G401.6 (cell line): ENCODE results near the gene HDAC4.

Experiments used
- FAIRE-seq: peaks from 2 replicates; lab custom pipeline; 2012; peaks lifted over from hg19 to GRCh38; lab: Jason Lieb, UNC

HDAC4 gene

GRCh38 chr2:239425631-239426030 lies 24.8 kb upstream of the HDAC4 start:
- no peak for FAIRE-seq

GRCh38 chr2:239424337-239425045 lies 23.7 kb upstream of the HDAC4 start:
- no peak for FAIRE-seq

DNA sequence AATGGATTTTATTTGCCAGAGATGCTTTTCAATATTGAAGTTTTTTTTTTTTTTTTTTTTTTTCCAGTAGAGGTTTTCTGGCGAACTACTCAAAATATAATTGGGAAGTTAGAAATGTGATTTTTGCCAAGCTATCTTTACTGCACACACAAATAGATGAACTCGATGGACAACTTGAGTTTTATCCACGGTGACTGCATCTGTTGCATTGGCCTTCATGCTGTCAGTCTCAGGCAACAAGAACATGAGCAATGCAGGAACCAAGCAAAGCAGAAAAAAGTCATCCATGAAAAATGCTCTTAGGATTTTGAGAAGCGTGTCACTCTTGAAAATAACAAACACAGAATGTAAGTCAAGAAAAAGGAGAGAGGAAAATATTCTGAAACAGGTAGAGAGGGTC lies 22.7 kb upstream of the HDAC4 start:
- FAIRE-seq: no peak

DNA sequence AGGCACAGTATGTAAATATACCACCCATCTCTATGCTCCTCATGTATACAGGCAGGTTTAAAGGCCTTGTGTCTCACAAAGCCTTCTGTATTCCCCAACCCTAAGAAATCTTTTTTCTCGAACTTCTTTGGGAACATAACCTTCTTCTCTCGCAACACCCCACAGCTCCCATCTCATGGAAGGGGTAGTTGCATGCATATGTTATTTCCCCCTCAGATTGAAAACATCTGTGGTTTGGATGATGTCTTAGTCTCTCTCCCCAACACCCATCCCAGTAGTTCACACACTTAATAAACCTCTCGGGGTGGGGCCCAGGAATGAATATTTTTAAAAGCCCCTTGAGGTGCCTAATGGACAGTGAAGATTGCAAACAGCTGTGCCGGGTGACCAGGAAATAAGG lies 21.0 kb upstream of the HDAC4 start:
- FAIRE-seq: no peak

DNA sequence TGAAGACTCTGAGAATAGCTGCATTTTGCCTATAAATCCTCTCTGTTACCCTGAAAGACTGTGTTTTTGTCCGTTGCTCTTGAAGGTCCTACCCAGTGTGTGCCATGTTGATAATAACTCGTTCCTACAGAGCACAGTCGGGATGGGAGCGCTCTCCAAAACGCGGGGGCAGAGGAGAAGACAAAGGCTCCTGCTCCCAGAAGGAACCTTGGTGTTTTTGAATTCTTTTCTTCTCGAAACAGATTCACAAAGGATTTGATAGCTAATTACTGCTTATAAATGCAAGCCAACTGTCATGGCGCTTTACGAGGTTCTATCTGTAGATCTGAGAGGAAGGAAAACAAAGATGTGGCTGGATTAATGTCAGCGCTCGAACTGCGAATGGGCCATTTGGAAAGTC lies 19.3 kb upstream of the HDAC4 start:
- no peak for FAIRE-seq

- FAIRE-seq: no peak
These were observed 18.1 kb upstream of the HDAC4 start for GRCh38 chr2:239418918-239419317.

- FAIRE-seq: no peak
These were observed 12.2 kb upstream of the HDAC4 start for GRCh38 chr2:239412905-239413603.

DNA sequence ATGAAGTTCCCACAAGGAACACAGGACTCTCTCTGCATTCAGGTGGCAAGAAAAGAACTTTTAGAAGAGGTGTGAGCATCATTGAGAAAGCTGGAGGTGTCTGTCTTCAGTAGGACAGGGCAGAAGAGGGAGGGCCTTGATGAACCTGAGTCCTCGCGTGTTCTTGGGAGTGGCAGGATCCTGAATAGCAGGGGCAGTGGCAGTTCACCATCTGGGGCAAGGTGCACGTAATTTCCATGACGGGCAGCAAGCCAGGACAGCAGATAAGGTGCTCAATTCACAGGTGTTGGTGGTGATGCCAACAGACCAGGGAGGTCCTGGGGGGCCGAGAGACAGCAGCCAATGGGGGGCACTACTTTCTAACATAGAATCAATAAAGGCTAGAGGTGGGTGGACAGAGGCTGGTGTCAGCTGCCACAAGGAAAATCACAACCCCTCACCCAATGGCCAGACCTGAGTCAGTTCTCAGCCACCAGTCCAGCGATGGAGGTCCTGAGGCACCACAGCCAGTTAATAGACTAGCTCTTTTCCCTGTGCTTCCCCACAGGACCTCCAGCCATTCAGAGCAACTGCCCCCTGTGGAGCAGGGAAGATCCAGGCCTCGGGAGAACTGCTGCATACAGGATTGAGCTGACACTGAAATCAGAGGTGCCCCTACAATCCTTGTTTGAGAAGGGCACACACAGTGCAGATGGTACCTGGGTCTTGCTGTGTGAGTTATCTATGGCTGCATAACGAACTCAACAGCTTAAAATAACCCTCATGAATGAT lies 10.9 kb upstream of the HDAC4 start:
- no peak for FAIRE-seq

- FAIRE-seq: no peak
These were observed 10.3 kb upstream of the HDAC4 start for GRCh38 chr2:239411117-239411516.

DNA sequence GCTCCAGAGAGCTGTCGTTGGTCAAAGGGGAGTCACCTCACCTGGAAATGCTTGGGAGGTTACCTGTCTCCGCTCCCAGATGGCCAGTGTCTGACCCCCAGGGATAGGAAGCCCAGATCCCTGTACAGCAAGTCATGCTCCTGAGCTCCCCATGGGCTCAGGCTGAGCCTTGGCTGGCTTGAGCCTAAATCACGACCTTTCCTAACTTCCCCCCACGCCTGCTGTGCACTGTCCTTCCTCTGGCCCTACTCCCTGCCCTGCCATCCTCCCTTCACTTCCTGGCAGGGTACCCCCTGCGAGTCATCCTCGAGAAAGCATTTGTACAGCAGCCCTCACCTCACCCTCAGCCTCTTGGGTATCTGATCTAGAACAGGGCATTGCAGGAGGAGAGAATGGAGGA lies 9.2 kb upstream of the HDAC4 start:
- no peak for FAIRE-seq

- no peak for FAIRE-seq
These were observed 6.3 kb upstream of the HDAC4 start for GRCh38 chr2:239407112-239407511.

GRCh38 chr2:239406316-239406995 lies 5.6 kb upstream of the HDAC4 start:
- no peak for FAIRE-seq

- no peak for FAIRE-seq
These were observed 4.3 kb upstream of the HDAC4 start for GRCh38 chr2:239405071-239405470.

DNA sequence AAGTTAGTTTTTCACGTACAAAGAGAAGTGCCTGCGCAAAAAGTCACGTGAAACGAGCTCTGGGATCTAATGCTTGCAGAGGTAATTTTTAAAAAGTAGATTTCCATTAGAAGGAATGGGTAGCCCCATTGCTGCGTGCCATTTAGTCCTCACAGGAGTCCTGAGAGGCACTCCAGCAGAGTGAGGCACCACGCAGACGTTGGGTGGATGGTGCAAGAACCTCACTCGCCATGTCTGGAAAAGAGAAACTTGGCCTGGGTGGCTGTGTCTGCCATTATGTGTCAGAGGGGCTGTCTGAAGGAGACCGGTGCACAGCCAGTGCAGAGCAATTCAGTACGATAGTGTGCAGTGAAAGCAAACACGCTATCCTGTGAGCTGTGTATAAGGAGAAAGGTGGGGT lies 1.8 kb upstream of the HDAC4 start:
- FAIRE-seq: no peak

GRCh38 chr2:239401881-239402233 lies 1.0 kb upstream of the HDAC4 start:
- FAIRE-seq: no peak

- FAIRE-seq: peak; percentile 81
These were observed 454 bp upstream of the HDAC4 start for GRCh38 chr2:239401067-239401880.

- no peak for FAIRE-seq
These were observed 762 bp downstream of the HDAC4 start for GRCh38 chr2:239399921-239400595.

GRCh38 chr2:239399433-239399920 lies 1.3 kb downstream of the HDAC4 start:
- FAIRE-seq: no peak

- FAIRE-seq: no peak
These were observed 2.3 kb downstream of the HDAC4 start for GRCh38 chr2:239398521-239398921.

- no peak for FAIRE-seq
These were observed 2.8 kb downstream of the HDAC4 start for GRCh38 chr2:239397931-239398471.
